GM12875 (cell line): ENCODE data around the gene SCAMP3.

Experiments
- H3K4me3 ChIP-seq: one replicate; pipeline ENCODE4 v1.5.1; 2011; ENCODE audit warnings: low read depth, low read length, control low read depth
- TF ChIP-seq, protein P1 (sequence below): IDR thresholded peaks from 2 replicates; pipeline ENCODE4 v1.5.1; 2011; ENCODE audit warnings: low read depth, mild to moderate bottlenecking, control low read depth, inconsistent platforms, low read length, moderate library complexity, borderline replicate concordance; ENCODE audit not compliant: insufficient read depth

SCAMP3 gene

DNA sequence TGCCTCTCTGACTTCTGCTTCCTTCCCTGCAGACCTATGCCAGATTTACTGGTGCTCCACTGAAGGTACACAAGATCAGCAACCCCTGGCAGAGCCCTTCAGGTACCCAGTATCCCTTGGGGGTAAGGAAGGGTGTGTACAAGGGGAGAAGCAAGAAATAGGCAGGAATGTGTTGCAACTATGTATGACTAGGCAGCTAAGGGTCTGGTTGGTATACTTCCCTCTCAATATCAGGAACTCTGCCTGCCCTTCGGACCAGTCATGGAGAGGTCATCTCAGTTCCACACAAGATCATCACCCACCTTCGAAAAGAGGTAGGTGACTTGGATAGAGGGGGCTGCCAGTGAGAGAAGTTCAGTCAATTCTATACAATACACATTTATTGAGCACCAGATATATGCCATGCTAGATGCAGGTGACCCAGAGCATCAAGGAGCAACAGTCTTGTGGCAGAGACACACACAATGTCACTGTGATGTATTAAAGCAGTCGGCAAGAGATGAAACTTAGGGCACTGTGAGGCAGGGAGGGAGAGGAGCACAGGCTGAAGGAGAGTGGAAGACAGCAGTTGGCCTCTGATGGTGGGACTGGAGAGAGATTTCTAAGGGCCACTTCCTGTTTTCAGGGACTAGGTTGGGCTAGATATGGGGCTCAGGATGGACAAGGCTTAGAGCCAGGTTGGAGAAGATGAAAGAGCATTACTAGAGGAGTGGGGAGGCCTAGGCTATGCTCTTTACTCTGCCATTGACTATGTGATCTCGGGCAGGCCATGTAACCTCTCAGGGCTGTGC, 51.7 kb downstream of the SCAMP3 start:
- TF ChIP-seq, protein P1, sequence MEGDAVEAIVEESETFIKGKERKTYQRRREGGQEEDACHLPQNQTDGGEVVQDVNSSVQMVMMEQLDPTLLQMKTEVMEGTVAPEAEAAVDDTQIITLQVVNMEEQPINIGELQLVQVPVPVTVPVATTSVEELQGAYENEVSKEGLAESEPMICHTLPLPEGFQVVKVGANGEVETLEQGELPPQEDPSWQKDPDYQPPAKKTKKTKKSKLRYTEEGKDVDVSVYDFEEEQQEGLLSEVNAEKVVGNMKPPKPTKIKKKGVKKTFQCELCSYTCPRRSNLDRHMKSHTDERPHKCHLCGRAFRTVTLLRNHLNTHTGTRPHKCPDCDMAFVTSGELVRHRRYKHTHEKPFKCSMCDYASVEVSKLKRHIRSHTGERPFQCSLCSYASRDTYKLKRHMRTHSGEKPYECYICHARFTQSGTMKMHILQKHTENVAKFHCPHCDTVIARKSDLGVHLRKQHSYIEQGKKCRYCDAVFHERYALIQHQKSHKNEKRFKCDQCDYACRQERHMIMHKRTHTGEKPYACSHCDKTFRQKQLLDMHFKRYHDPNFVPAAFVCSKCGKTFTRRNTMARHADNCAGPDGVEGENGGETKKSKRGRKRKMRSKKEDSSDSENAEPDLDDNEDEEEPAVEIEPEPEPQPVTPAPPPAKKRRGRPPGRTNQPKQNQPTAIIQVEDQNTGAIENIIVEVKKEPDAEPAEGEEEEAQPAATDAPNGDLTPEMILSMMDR, result no peak
- no peak overlapping the region for H3K4me3 ChIP-seq

DNA sequence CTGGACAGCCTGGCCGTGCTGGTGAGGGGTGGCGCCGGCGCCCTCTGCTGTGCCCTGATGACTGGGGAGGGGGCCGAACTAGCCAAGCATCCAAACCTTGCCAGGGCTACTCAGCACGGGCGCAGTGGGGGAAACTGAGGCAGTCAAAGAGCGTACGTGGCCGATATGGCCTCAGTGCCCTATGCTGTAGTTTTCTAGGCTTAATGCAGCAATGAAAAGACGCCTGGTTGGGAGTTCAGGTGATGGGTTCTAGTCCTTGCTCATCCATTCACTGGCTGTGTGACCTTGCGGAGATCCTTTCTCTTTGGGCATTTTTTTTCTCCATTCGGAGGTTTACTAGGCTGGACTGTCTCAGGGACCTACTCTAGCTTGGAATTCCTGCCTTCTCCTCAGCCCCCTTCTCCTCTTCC, 52.8 kb downstream of the SCAMP3 start:
- peak overlapping the region; percentile 100 for H3K4me3 ChIP-seq
- TF ChIP-seq, protein P1, result no peak

DNA sequence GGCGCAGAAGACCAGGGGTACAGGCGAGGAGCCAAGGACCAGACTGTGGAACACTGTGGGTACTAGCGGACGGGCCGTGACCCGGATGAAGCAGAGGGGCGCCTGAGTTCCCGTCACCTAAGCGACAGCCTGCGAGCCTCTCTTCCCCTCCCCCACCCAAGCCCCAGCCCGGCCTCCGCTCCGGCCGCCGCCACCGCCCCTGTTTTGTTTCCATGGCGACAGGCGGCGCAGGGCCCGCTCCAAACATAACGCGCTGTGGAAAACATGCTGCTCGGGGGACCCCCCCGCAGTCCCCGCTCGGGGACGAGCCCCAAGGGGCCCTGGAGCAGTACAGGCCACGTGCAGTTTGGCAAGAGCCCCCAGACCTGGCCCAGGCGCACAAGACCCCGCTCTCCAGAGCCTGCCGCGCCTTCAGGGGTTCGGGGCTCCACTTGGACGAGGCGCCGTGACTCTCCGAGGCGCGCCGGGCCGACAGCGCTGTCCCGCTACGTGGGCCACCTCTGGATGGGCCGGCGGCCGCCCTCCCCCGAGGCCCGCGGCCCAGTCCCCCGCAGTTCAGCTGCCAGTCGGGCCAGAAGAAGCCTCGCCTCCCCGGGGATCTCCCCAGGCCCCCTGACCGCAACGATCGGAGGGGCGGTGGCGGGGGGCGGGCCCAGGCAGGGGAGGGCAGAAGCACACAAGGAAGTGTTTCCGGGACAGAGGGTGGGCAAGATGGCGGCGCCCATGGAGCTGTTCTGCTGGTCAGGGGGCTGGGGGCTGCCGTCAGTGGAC, 53.4 kb downstream of the SCAMP3 start, which contains the start of gene MTX1:
Gene MTX1 (plus strand): TSS at position 155 of the 771 bp plus-strand sequence. CDS start 110 bp downstream, at position 265.
- TF ChIP-seq, protein P1, result no peak
- peak within 1 kb of the TSS; percentile 100 for H3K4me3 ChIP-seq

DNA sequence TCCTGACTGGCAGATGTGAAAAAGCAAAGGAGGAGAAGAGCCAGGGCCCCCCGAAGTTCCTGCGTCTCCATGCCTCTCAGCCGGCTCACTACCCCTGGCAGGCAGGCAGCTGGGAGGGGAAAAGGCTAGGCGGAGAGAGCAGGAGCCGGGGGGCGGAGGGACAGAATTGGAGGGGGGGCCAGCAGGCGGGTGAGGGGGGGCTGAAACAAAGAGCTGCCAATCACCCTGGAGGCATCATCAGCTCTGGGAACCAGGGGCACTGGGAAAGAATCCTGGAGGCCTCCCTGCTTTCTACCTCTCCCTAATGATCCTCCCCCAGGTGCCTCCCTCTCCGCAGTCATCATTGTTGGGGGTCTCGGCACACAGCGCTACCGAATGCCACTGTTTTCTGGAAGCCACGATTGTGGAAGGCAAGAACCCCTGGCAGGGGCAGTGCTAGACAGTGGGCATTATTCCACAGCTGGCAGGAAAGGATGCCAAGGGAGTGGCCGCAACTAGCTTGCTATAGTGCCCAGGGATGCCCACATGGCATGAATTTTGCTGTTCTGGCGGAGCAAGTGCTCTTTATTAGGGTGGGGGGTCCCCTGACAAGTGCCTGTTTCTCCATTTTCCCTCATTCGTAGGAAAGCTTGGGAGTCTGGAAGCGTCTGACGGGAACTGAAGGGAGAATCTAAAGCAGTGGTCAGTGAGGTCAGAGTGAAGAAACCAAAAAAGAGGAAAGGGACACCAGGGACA, 54.2 kb downstream of the SCAMP3 start, which contains the start of gene THBS3:
Gene THBS3 (minus strand): TSS at position 92 of the 735 bp plus-strand sequence. CDS start 21 bp downstream, at position 71.
- peak within 1 kb of the TSS; percentile 100 for H3K4me3 ChIP-seq
- TF ChIP-seq, protein P1, result no peak

DNA sequence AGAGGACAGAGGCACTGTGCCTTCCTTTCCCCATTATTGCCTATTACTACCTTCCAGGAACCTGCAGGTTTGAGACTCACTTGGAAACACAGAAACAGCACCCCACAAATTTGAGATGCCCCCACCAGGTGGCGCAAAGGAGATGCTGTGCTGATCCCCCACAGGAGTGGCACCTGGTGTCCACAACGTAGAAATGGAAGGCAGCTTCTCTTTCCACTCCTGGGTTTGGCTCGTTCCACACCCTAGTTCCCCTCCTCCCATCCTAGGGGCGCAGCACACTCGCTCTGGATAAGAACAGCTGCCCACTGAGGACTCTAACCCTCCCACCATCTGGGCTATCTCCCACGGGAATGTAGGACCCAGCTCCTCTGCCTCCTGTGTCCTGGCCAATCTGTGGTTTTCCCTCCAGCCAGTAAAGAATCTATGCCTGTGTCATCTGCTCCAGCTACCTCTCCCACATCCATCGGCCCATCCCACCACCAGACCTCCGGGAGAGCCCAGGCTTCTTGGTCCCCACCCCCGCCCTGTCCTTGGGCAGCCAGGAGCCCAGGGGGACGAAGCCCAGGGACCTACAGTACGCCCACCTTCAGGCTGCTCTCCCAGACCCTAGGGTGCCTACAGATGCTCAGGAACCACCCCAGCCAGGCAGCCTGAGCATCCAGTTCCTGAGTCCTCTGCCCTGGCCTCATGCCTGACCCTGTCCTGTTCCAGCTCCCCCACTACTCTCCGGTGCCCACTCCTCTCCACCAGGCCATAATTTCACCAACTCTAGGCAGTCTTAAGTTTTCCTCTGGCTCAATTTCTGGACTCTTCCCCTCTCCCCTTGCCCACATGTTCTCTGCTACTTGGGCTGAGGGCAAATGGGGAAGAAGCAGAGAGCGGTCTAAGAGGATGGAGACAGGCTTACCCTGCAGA, 55.0 kb downstream of the SCAMP3 start:
- TF ChIP-seq, protein P1, result peak; percentile 85
- no peak overlapping the region for H3K4me3 ChIP-seq
